ENCODE results near the gene COL20A1. TPM values are rescaled to one million over a fixed set of nuclear protein-coding genes. Genes with fewer than 3 reads are reported as not detected.

The COL20A1 gene
- total RNA-seq, 1 donor = not detected

DNA sequence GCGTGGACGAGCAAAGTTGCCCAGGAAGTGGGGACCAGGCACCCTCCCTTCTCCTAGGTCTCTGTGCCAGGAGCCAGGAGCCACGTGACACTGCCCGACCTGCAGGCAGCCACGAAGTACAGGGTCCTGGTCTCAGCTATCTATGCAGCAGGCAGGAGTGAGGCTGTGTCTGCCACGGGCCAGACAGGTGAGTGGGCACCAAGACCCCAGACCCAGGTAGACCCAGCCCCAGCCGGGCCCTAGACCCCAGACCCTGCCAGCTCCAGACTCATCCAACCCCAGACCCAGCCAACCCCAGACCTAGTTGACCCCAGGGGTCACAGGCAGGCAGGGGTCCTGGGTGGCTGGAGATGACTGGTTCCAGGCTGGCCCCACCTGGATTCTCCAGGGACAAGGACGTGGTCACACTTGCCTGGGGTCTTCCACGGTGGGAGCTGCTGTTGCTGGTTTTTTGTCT is 21.1 kb downstream of the COL20A1 start:
- no peak overlapping the region for H3K4me3 ChIP-seq (ENCODE audit: low read depth, low read length)
- DNase-seq (ENCODE audit: low read depth) = no peak
- TF ChIP-seq, protein P1, sequence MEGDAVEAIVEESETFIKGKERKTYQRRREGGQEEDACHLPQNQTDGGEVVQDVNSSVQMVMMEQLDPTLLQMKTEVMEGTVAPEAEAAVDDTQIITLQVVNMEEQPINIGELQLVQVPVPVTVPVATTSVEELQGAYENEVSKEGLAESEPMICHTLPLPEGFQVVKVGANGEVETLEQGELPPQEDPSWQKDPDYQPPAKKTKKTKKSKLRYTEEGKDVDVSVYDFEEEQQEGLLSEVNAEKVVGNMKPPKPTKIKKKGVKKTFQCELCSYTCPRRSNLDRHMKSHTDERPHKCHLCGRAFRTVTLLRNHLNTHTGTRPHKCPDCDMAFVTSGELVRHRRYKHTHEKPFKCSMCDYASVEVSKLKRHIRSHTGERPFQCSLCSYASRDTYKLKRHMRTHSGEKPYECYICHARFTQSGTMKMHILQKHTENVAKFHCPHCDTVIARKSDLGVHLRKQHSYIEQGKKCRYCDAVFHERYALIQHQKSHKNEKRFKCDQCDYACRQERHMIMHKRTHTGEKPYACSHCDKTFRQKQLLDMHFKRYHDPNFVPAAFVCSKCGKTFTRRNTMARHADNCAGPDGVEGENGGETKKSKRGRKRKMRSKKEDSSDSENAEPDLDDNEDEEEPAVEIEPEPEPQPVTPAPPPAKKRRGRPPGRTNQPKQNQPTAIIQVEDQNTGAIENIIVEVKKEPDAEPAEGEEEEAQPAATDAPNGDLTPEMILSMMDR (IDR thresholded peaks at IDR 0.05; ENCODE audit: insufficient read depth, low read length) = no peak

DNA sequence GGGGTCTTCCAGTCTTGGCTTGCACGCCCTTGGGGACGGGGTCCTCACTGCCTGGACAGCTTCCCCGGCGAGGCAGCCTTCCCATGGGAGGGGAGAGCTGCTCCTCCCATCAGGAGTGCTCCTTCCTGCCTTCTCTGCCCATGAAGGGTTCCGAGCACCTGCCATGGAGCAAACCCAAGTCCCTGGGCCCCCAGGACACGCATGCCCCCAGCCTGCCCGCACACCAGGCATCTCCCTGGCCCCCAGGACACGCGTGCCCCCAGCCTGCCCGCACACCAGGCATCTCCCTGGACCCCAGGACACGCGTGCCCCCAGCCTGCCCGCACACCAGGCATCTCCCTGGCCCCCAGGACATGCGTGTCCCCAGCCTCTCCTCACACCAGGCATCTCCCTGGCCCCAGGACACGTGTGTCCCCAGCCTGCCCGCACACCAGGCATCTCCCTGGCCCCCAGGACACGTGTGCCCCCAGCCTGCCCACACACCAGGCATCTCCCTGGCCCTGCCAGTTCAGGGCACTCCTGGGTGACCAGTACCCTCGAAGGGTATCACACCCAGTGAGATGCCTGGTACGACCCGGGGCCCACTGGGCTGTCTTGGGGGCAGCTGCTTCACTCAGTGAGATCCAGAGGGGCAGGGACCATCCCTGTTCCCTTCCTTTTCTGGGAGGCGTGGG is 21.7 kb downstream of the COL20A1 start:
- TF ChIP-seq, protein P1 (IDR thresholded peaks at IDR 0.05; ENCODE audit: insufficient read depth, low read length) = no peak
- H3K4me3 ChIP-seq (ENCODE audit: low read depth, low read length) = no peak overlapping the region
- no peak for DNase-seq (ENCODE audit: low read depth)

- TF ChIP-seq, protein P1 (IDR thresholded peaks at IDR 0.05; ENCODE audit: insufficient read depth, low read length) = no peak
- no peak for DNase-seq (ENCODE audit: low read depth)
- H3K4me3 ChIP-seq (ENCODE audit: low read depth, low read length) = no peak overlapping the region
Measured at GRCh38 chr20:63315240-63315689, 22.3 kb downstream of the COL20A1 start.

- H3K4me3 ChIP-seq (ENCODE audit: low read depth, low read length) = no peak overlapping the region
- TF ChIP-seq, protein P1 (IDR thresholded peaks at IDR 0.05; ENCODE audit: insufficient read depth, low read length) = no peak
- DNase-seq (ENCODE audit: low read depth) = no peak
Measured at GRCh38 chr20:63315731-63316491, 22.9 kb downstream of the COL20A1 start.

- TF ChIP-seq, protein P1 (IDR thresholded peaks at IDR 0.05; ENCODE audit: insufficient read depth, low read length) = no peak
- no peak overlapping the region for H3K4me3 ChIP-seq (ENCODE audit: low read depth, low read length)
- DNase-seq (ENCODE audit: low read depth) = no peak
Measured at GRCh38 chr20:63316502-63316921, 23.5 kb downstream of the COL20A1 start.

- DNase-seq (ENCODE audit: low read depth) = no peak
- TF ChIP-seq, protein P1 (IDR thresholded peaks at IDR 0.05; ENCODE audit: insufficient read depth, low read length) = no peak
Measured at GRCh38 chr20:63317061-63317460, 24.1 kb downstream of the COL20A1 start.

More at GRCh38 chr20:63317061-63317460, 24.1 kb downstream of the COL20A1 start:
- no peak overlapping the region for H3K4me3 ChIP-seq (ENCODE audit: low read depth, low read length)
